Measurements from ENCODE around the gene TMC7.

Gene TMC7

GRCh38 chr16:19093631-19094541, 110.2 kb downstream of the TMC7 start:
- H3K4me1 Mint-ChIP-seq, result peaks cover 11% of the 10 kb centered on the region
- peaks cover 24% of the 10 kb centered on the region for H3K9me3 Mint-ChIP-seq
- H3K4me3 Mint-ChIP-seq, result no peak overlapping the region
- H3K27me3 Mint-ChIP-seq (ENCODE audit: low read depth, poor library complexity), result peaks cover 11% of the 10 kb centered on the region
- H3K27ac Mint-ChIP-seq, result no peak overlapping the region
- DNase-seq, result no peak
- TF ChIP-seq, protein P1, sequence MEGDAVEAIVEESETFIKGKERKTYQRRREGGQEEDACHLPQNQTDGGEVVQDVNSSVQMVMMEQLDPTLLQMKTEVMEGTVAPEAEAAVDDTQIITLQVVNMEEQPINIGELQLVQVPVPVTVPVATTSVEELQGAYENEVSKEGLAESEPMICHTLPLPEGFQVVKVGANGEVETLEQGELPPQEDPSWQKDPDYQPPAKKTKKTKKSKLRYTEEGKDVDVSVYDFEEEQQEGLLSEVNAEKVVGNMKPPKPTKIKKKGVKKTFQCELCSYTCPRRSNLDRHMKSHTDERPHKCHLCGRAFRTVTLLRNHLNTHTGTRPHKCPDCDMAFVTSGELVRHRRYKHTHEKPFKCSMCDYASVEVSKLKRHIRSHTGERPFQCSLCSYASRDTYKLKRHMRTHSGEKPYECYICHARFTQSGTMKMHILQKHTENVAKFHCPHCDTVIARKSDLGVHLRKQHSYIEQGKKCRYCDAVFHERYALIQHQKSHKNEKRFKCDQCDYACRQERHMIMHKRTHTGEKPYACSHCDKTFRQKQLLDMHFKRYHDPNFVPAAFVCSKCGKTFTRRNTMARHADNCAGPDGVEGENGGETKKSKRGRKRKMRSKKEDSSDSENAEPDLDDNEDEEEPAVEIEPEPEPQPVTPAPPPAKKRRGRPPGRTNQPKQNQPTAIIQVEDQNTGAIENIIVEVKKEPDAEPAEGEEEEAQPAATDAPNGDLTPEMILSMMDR (IDR thresholded peaks at IDR 0.05), result no peak
- H3K36me3 Mint-ChIP-seq (ENCODE audit: low read depth), result no peaks in the 10 kb centered on the region

DNA sequence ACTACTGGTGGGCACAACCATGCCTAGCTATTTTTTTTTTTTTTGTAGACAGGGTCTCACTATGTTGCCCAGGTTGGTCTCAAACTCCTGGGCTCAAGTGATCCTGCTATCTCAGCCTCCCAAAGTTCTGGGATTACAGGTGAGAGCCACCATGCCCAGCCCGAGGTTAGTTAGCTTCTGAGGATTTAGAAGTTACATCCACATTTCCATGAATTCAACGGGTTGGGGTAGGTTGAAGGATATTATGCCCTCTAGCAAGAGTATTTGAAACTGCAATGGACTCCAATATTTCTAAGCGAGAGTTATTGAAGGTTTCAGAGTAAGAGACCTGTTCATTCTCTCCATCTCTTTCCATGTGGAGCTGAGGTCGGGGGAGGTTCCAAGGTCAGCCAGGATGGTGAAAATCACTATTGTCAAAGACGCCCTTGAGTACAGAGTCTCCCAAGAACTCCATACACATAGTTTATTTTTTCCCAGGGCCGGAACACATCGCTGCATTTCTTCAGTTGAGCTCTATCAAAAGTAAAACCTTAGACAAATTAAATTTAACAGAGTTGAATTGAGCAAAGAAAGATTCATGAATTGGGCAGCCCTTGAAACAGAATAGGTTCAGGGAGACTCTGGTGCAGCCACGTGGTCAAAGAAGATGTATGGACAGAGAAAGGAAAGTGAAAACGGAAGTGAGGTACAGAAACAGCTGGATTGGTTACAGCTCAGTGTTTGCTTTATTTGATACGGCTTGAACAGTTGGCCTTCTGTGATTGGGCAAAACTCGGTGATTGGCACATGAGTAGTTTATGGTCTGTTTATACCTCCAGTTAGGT, 111.0 kb downstream of the TMC7 start:
- H3K27me3 Mint-ChIP-seq (ENCODE audit: low read depth, poor library complexity), result peaks cover 11% of the 10 kb centered on the region
- H3K4me1 Mint-ChIP-seq, result peaks cover 11% of the 10 kb centered on the region
- H3K36me3 Mint-ChIP-seq (ENCODE audit: low read depth), result no peaks in the 10 kb centered on the region
- no peak for DNase-seq
- TF ChIP-seq, protein P1 (IDR thresholded peaks at IDR 0.05), result no peak
- H3K9me3 Mint-ChIP-seq, result peaks cover 29% of the 10 kb centered on the region
- H3K4me3 Mint-ChIP-seq, result no peak overlapping the region
- no peak overlapping the region for H3K27ac Mint-ChIP-seq

- H3K27me3 Mint-ChIP-seq (ENCODE audit: low read depth, poor library complexity), result peaks cover 11% of the 10 kb centered on the region
- H3K27ac Mint-ChIP-seq, result no peak overlapping the region
These were observed 111.9 kb downstream of the TMC7 start for GRCh38 chr16:19095654-19096053.

GRCh38 chr16:19098173-19098572, 114.4 kb downstream of the TMC7 start:
- Mint-ChIP-seq H3K4me1 (peaks cover 19% of the 10 kb centered on the region), H3K9me3 (peaks cover 24% of the 10 kb centered on the region), H3K27ac (no peak overlapping the region), H3K4me3 (no peak overlapping the region), H3K36me3 (ENCODE audit: low read depth) (no peaks in the 10 kb centered on the region), H3K27me3 (ENCODE audit: low read depth, poor library complexity) (peaks cover 6% of the 10 kb centered on the region)
- TF ChIP-seq, protein P1 (IDR thresholded peaks at IDR 0.05), result no peak
- no peak for DNase-seq

More at GRCh38 chr16:19095654-19096053, 111.9 kb downstream of the TMC7 start:
- TF ChIP-seq, protein P1 (IDR thresholded peaks at IDR 0.05), result no peak
- H3K36me3 Mint-ChIP-seq (ENCODE audit: low read depth), result no peaks in the 10 kb centered on the region
- peaks cover 11% of the 10 kb centered on the region for H3K4me1 Mint-ChIP-seq
- peaks cover 33% of the 10 kb centered on the region for H3K9me3 Mint-ChIP-seq
- no peak overlapping the region for H3K4me3 Mint-ChIP-seq
- no peak for DNase-seq

DNA sequence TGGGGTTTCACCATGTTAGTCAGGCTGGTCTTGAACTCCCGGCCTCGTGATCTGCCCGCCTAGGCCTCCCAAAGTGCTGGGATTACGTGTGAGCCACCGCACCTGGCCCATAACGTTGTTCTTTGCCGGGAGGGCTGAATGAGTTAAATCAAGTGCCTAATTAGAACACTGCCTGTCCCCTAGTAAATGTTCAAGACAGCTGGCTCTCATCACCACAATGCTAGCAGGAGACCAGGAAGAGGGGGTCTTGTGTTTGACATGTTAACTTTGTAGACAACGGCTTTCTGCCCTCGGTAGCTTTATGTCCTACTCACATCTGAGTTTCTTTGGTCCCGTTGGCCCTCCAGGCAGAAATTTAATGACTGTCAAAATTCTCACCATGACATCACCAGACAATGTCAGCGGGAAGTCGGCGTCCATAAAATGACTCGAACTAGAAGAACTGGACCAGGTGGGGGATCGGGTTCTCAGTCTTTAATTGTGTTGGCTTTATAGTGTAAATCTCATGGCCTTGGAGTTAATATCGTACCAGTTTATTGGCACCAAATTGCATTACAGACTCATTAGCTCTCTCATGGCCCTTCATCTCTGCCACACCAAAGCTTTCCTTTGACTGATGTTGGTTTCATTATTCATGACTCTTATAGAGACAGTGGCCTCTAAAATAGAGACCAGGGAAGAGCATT, 118.6 kb downstream of the TMC7 start:
- Mint-ChIP-seq H3K9me3 (peaks cover 19% of the 10 kb centered on the region), H3K4me1 (peaks cover 30% of the 10 kb centered on the region), H3K36me3 (ENCODE audit: low read depth) (no peaks in the 10 kb centered on the region), H3K27ac (peak overlapping the region; percentile 75), H3K4me3 (no peak overlapping the region), H3K27me3 (ENCODE audit: low read depth, poor library complexity) (peaks cover 8% of the 10 kb centered on the region)
- TF ChIP-seq, protein P1 (IDR thresholded peaks at IDR 0.05), result no peak
- DNase-seq, result no peak

All from nephron progenitor cell (in vitro differentiated cells).